ENCODE results near the gene FMNL2.

The FMNL2 gene

DNA sequence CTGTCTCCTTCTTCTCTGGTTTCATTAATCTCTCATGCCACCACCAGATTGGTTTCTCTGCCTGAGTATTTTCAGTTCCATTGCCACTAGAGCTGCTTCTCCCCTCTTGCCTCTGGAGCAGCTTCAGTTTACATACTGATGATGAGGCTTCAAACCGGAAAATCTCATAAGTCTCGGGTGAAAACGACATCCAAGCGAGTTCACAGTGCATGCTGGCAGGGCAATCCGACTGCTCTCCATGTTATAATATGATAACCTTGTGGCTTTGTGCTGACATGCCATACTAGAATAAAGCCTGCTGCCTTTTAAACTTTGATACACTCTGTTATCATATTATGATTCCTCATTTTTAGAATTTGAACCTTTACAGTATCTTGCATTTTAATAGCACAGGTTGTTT lies 228.8 kb downstream of the FMNL2 start:
- Histone ChIP-seq H3K9me3 (replicated peaks; ENCODE audit: insufficient read depth, low read length) (no peaks in the 10 kb centered on the region), H3K27me3 (replicated peaks; ENCODE audit: insufficient read depth, low read length) (no peaks in the 10 kb centered on the region), H3K9ac (ENCODE audit: low read length) (0 out of 2 replicates have a peak overlapping the region, but pooled peaks have one; percentile 2), H2AFZ (ENCODE audit: low read length) (no peak overlapping the region), H3K4me2 (ENCODE audit: low read depth, low read length) (peak overlapping the region; percentile 35), H4K20me1 (ENCODE audit: insufficient read depth, low read length) (no peaks in the 10 kb centered on the region), H3F3A (ENCODE audit: insufficient read depth, low read length) (peaks cover 32% of the 10 kb centered on the region), H3K79me2 (ENCODE audit: low read length) (no peaks in the 10 kb centered on the region), H3K36me3 (replicated peaks; ENCODE audit: insufficient read depth, low read length) (no peaks in the 10 kb centered on the region), H3K4me1 (ENCODE audit: low read length) (peaks cover 44% of the 10 kb centered on the region), H3K9me2 (replicated peaks; ENCODE audit: insufficient read depth, low read length) (no peaks in the 10 kb centered on the region), H3K4me3 (ENCODE audit: low read length) (no peak overlapping the region; the same call in 1 of the 2 replicates), H3K27ac (ENCODE audit: low read length) (peak overlapping the region; percentile 93; the same call in 1 of the 2 replicates)
- DNase-seq: no peak
- TF ChIP-seq, protein P1, sequence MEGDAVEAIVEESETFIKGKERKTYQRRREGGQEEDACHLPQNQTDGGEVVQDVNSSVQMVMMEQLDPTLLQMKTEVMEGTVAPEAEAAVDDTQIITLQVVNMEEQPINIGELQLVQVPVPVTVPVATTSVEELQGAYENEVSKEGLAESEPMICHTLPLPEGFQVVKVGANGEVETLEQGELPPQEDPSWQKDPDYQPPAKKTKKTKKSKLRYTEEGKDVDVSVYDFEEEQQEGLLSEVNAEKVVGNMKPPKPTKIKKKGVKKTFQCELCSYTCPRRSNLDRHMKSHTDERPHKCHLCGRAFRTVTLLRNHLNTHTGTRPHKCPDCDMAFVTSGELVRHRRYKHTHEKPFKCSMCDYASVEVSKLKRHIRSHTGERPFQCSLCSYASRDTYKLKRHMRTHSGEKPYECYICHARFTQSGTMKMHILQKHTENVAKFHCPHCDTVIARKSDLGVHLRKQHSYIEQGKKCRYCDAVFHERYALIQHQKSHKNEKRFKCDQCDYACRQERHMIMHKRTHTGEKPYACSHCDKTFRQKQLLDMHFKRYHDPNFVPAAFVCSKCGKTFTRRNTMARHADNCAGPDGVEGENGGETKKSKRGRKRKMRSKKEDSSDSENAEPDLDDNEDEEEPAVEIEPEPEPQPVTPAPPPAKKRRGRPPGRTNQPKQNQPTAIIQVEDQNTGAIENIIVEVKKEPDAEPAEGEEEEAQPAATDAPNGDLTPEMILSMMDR (IDR thresholded peaks at IDR 0.05; ENCODE audit: low read length): no peak
- no peak for TF ChIP-seq EZH2phosphoT487 (IDR thresholded peaks at IDR 0.05; ENCODE audit: low read length)
- no peak for TF ChIP-seq EZH2 (optimal IDR thresholded peaks at IDR 0.05; ENCODE audit: low read depth, low read length)

DNA sequence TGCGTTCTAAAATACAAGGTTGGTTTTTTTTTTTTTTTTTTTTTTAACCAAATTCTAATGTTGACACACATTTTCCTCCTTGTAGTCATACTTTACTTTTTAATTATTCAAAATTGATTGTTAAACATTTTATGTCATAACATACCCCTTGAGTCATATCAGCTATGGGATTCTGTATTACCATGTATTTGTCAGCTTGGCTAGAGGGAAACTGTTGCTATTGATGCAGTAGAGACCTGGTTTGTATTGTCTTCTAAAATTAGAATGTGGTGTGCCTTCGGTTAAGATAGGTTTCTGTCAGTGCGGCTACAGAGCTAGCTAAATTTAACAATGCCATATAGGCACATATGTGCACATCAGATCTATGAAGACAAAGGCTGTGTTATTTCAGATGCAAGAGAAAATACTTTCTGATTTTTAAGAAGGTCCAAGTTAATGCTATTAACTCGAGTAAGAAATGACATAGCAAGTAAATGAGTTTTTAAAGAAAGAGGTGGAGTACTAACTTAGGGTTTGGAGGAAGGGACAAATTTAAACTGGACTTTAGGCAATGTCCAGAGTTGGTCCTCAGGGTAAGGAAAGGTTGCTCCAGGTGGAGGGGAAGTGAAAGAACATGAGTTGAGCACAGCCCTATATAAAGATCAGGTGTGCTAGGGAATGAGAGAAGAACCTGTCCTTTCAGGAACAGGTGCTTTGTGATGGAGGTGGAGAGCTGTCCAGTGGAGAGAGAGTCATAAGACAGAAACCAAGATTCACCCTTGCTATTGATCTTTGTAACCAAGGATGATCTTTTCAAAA lies 230.0 kb downstream of the FMNL2 start:
- peaks cover 32% of the 10 kb centered on the region for H3F3A ChIP-seq (ENCODE audit: insufficient read depth, low read length)
- TF ChIP-seq EZH2 (optimal IDR thresholded peaks at IDR 0.05; ENCODE audit: low read depth, low read length) (no peak), EZH2phosphoT487 (IDR thresholded peaks at IDR 0.05; ENCODE audit: low read length) (no peak)
- TF ChIP-seq, protein P1 (IDR thresholded peaks at IDR 0.05; ENCODE audit: low read length): no peak
- peak overlapping the region; percentile 93 for H3K27ac ChIP-seq (ENCODE audit: low read length)
- H3K36me3 ChIP-seq (replicated peaks; ENCODE audit: insufficient read depth, low read length): no peaks in the 10 kb centered on the region
- H3K79me2 ChIP-seq (ENCODE audit: low read length): no peaks in the 10 kb centered on the region
- H3K4me3 ChIP-seq (ENCODE audit: low read length): peak overlapping the region; percentile 1; the same call in 1 of the 2 replicates
- peak; percentile 87 for DNase-seq
- H3K4me1 ChIP-seq (ENCODE audit: low read length): peaks cover 45% of the 10 kb centered on the region
- H3K4me2 ChIP-seq (ENCODE audit: low read depth, low read length): peak overlapping the region; percentile 66
- H2AFZ ChIP-seq (ENCODE audit: low read length): no peak overlapping the region
- peak overlapping the region; percentile 51 for H3K9ac ChIP-seq (ENCODE audit: low read length)
- H3K9me3 ChIP-seq (replicated peaks; ENCODE audit: insufficient read depth, low read length): no peaks in the 10 kb centered on the region
- no peaks in the 10 kb centered on the region for H4K20me1 ChIP-seq (ENCODE audit: insufficient read depth, low read length)
- no peaks in the 10 kb centered on the region for H3K27me3 ChIP-seq (replicated peaks; ENCODE audit: insufficient read depth, low read length)
- no peaks in the 10 kb centered on the region for H3K9me2 ChIP-seq (replicated peaks; ENCODE audit: insufficient read depth, low read length)

DNA sequence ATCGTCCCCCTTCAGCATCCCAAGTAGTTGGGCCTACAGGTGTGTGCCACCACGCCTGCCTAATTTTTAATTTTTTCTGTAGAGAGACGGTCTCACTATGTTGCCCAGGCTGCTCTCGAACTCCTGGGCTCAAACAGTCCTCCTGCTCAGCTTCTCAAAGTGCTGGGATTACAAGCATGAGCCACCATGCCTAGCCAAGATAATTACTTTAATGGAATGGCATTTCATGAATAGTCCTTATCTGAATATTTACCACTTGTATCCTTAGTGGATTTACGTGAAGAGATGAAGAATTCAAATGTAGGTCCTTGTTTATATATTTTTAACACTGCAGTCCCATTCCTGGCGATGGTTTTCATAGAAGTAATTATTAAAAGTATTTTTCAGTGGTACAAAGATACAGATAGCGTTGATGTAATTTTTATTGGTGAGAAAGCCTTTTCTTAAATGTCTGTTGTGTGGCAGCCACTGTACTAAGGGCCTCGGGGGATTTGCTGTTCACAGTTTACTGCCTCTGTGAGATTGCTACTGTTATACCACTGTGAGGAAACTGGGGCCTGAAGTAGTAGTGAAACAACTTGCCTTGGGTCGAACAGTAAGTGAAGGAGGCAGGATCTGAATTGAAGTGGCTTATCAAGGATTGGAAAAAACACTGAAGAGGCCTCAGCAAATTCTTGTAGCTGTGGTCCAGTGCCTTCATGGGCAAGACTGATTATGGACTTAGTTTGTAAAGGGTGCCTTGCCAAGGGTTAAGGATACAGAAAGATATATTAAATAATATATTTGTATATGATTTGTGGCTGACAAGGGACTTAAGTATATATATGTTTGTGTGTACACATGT lies 231.1 kb downstream of the FMNL2 start:
- Histone ChIP-seq H2AFZ (ENCODE audit: low read length) (peak overlapping the region; percentile 15; the same call in 1 of the 2 replicates), H3K79me2 (ENCODE audit: low read length) (no peaks in the 10 kb centered on the region), H3K4me1 (ENCODE audit: low read length) (peaks cover 51% of the 10 kb centered on the region), H3K36me3 (replicated peaks; ENCODE audit: insufficient read depth, low read length) (no peaks in the 10 kb centered on the region), H4K20me1 (ENCODE audit: insufficient read depth, low read length) (no peaks in the 10 kb centered on the region), H3K9me3 (replicated peaks; ENCODE audit: insufficient read depth, low read length) (no peaks in the 10 kb centered on the region), H3K4me3 (ENCODE audit: low read length) (peak overlapping the region; percentile 1; the same call in 1 of the 2 replicates), H3K27ac (ENCODE audit: low read length) (peak overlapping the region; percentile 93), H3K9ac (ENCODE audit: low read length) (peak overlapping the region; percentile 51), H3K27me3 (replicated peaks; ENCODE audit: insufficient read depth, low read length) (no peaks in the 10 kb centered on the region), H3F3A (ENCODE audit: insufficient read depth, low read length) (peaks cover 32% of the 10 kb centered on the region), H3K9me2 (replicated peaks; ENCODE audit: insufficient read depth, low read length) (no peaks in the 10 kb centered on the region), H3K4me2 (ENCODE audit: low read depth, low read length) (peak overlapping the region; percentile 66)
- no peak for DNase-seq
- TF ChIP-seq EZH2phosphoT487 (IDR thresholded peaks at IDR 0.05; ENCODE audit: low read length) (no peak), EZH2 (optimal IDR thresholded peaks at IDR 0.05; ENCODE audit: low read depth, low read length) (no peak)
- TF ChIP-seq, protein P1 (IDR thresholded peaks at IDR 0.05; ENCODE audit: low read length): no peak

Data from MM.1S (cell line).